ENCODE results near the gene AMT.
A peak's percentile ranks its signal among the peaks of the same experiment; 100 is the strongest.

AMT gene

GRCh38 chr3:49422379-49423248 lies at the start of gene AMT:
TSS of gene AMT (minus strand) at chr3:49422473. CDS start at chr3:49422450, 23 bp downstream.
- H3K36me3 Mint-ChIP-seq: peaks cover 45 to 53% of the 10 kb centered on the region in 2 donors
- peaks cover 30 to 55% of the 10 kb centered on the region in 2 donors for H3K4me1 Mint-ChIP-seq
- peak within 1 kb of the TSS; percentile 56 for H3K27ac Mint-ChIP-seq
- DNase-seq (no peak), ATAC-seq (replicated peaks) (peak; percentile 68 to 76)
- H3K27me3 Mint-ChIP-seq: no peaks in the 10 kb centered on the region
- peak within 1 kb of the TSS; percentile 79 to 81 for H3K4me3 Mint-ChIP-seq
- no peaks in the 10 kb centered on the region for H3K9me3 Mint-ChIP-seq

GRCh38 chr3:49470714-49471420 lies 48.6 kb upstream of the AMT start:
- Mint-ChIP-seq H3K4me1 (peaks cover 14 to 32% of the 10 kb centered on the region in 2 donors), H3K27me3 (no peaks in the 10 kb centered on the region), H3K27ac (peak overlapping the region; percentile 89), H3K36me3 (peaks cover 11 to 16% of the 10 kb centered on the region in 2 donors), H3K9me3 (no peaks in the 10 kb centered on the region), H3K4me3 (peak overlapping the region; percentile 91 to 96)
- no peak for DNase-seq
- ATAC-seq (replicated peaks): peak; percentile 33 to 38

GRCh38 chr3:49469936-49470713 lies 47.9 kb upstream of the AMT start, which contains the start of gene DAG1:
TSS of gene DAG1 (plus strand) at chr3:49470267. CDS start at chr3:49510535, 40,268 bp downstream.
- H3K27me3 Mint-ChIP-seq: no peaks in the 10 kb centered on the region
- peak within 1 kb of the TSS; percentile 97 for H3K27ac Mint-ChIP-seq
- H3K4me3 Mint-ChIP-seq: peak within 1 kb of the TSS; percentile 91 to 96
- no peaks in the 10 kb centered on the region for H3K9me3 Mint-ChIP-seq
- peaks cover 9 to 12% of the 10 kb centered on the region in 2 donors for H3K36me3 Mint-ChIP-seq
- peak; percentile 94 for DNase-seq
- peak; percentile 90 to 92 for ATAC-seq (replicated peaks)
- peaks cover 12 to 25% of the 10 kb centered on the region in 2 donors for H3K4me1 Mint-ChIP-seq

GRCh38 chr3:49469037-49469935 lies 47.0 kb upstream of the AMT start:
- H3K4me1 Mint-ChIP-seq: peaks cover 12 to 25% of the 10 kb centered on the region in 2 donors
- H3K36me3 Mint-ChIP-seq: peaks cover 9 to 10% of the 10 kb centered on the region in 2 donors
- H3K4me3 Mint-ChIP-seq: peak overlapping the region; percentile 91 to 96
- DNase-seq: no peak
- H3K9me3 Mint-ChIP-seq: no peaks in the 10 kb centered on the region
- peak; percentile 11 to 15 for ATAC-seq (replicated peaks)
- peak overlapping the region; percentile 97 for H3K27ac Mint-ChIP-seq
- no peaks in the 10 kb centered on the region for H3K27me3 Mint-ChIP-seq

- no peak for DNase-seq
- H3K9me3 Mint-ChIP-seq: no peaks in the 10 kb centered on the region
- H3K4me3 Mint-ChIP-seq: no peak overlapping the region
- no peak for ATAC-seq (replicated peaks)
- no peaks in the 10 kb centered on the region for H3K27me3 Mint-ChIP-seq
- no peaks in the 10 kb centered on the region for H3K36me3 Mint-ChIP-seq
- peaks cover under 1 to 11% of the 10 kb centered on the region in 2 donors for H3K4me1 Mint-ChIP-seq
- H3K27ac Mint-ChIP-seq: no peak overlapping the region
Measured at GRCh38 chr3:49466085-49466484, 43.8 kb upstream of the AMT start.

GRCh38 chr3:49465270-49466034 lies 43.2 kb upstream of the AMT start:
- DNase-seq: no peak
- no peak for ATAC-seq (replicated peaks)
- Mint-ChIP-seq H3K27me3 (no peaks in the 10 kb centered on the region), H3K27ac (no peak overlapping the region), H3K36me3 (no peaks in the 10 kb centered on the region), H3K4me1 (peaks cover 0 to 8% of the 10 kb centered on the region in 2 donors), H3K9me3 (no peaks in the 10 kb centered on the region), H3K4me3 (no peak overlapping the region)

- no peak for ATAC-seq (replicated peaks)
- no peaks in the 10 kb centered on the region for H3K9me3 Mint-ChIP-seq
- no peak for DNase-seq
- H3K27ac Mint-ChIP-seq: peak overlapping the region; percentile 10
- H3K4me3 Mint-ChIP-seq: no peak overlapping the region
- H3K27me3 Mint-ChIP-seq: no peaks in the 10 kb centered on the region
- H3K36me3 Mint-ChIP-seq: no peaks in the 10 kb centered on the region
- H3K4me1 Mint-ChIP-seq: peaks cover 0 to 2% of the 10 kb centered on the region in 2 donors
Measured at GRCh38 chr3:49462222-49462621, 39.9 kb upstream of the AMT start.

- peaks cover 0 to 2% of the 10 kb centered on the region in 2 donors for H3K4me1 Mint-ChIP-seq
- H3K4me3 Mint-ChIP-seq: no peak overlapping the region
- no peaks in the 10 kb centered on the region for H3K36me3 Mint-ChIP-seq
- no peaks in the 10 kb centered on the region for H3K9me3 Mint-ChIP-seq
- H3K27ac Mint-ChIP-seq: peak overlapping the region; percentile 10
- H3K27me3 Mint-ChIP-seq: no peaks in the 10 kb centered on the region
- no peak for DNase-seq
- ATAC-seq (replicated peaks): no peak
Measured at GRCh38 chr3:49461443-49462171, 39.3 kb upstream of the AMT start.

- H3K4me3 Mint-ChIP-seq: no peak overlapping the region
- H3K27me3 Mint-ChIP-seq: no peaks in the 10 kb centered on the region
- ATAC-seq (replicated peaks): no peak
- no peaks in the 10 kb centered on the region for H3K9me3 Mint-ChIP-seq
- no peak overlapping the region for H3K27ac Mint-ChIP-seq
- H3K4me1 Mint-ChIP-seq: peaks cover 0 to 2% of the 10 kb centered on the region in 2 donors
- DNase-seq: no peak
- no peaks in the 10 kb centered on the region for H3K36me3 Mint-ChIP-seq
Measured at GRCh38 chr3:49460956-49461355, 38.7 kb upstream of the AMT start.

GRCh38 chr3:49460188-49460890 lies 38.1 kb upstream of the AMT start:
- DNase-seq: no peak
- Mint-ChIP-seq H3K4me3 (no peak overlapping the region), H3K27me3 (no peaks in the 10 kb centered on the region), H3K9me3 (no peaks in the 10 kb centered on the region), H3K4me1 (peaks cover 0 to 2% of the 10 kb centered on the region in 2 donors), H3K27ac (no peak overlapping the region), H3K36me3 (no peaks in the 10 kb centered on the region)
- ATAC-seq (replicated peaks): no peak

- Mint-ChIP-seq H3K27ac (no peak overlapping the region), H3K27me3 (no peaks in the 10 kb centered on the region), H3K4me1 (peaks cover 0 to 4% of the 10 kb centered on the region in 2 donors), H3K9me3 (no peaks in the 10 kb centered on the region), H3K4me3 (no peak overlapping the region), H3K36me3 (no peaks in the 10 kb centered on the region)
- ATAC-seq (replicated peaks): no peak
- no peak for DNase-seq
Measured at GRCh38 chr3:49456466-49456865, 34.2 kb upstream of the AMT start.
